ENCODE data around the gene OPTC.

- TF ChIP-seq, protein P1, sequence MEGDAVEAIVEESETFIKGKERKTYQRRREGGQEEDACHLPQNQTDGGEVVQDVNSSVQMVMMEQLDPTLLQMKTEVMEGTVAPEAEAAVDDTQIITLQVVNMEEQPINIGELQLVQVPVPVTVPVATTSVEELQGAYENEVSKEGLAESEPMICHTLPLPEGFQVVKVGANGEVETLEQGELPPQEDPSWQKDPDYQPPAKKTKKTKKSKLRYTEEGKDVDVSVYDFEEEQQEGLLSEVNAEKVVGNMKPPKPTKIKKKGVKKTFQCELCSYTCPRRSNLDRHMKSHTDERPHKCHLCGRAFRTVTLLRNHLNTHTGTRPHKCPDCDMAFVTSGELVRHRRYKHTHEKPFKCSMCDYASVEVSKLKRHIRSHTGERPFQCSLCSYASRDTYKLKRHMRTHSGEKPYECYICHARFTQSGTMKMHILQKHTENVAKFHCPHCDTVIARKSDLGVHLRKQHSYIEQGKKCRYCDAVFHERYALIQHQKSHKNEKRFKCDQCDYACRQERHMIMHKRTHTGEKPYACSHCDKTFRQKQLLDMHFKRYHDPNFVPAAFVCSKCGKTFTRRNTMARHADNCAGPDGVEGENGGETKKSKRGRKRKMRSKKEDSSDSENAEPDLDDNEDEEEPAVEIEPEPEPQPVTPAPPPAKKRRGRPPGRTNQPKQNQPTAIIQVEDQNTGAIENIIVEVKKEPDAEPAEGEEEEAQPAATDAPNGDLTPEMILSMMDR (IDR thresholded peaks at IDR 0.05): no peak
- no peak for TF ChIP-seq POLR2A (IDR thresholded peaks at IDR 0.05)
Observed at GRCh38 chr1:203471841-203472240, 22.1 kb upstream of the OPTC start.
